ENCODE data around the gene SIX2.
A peak's percentile ranks its signal among the peaks of the same experiment; 100 is the strongest.

Gene SIX2

DNA sequence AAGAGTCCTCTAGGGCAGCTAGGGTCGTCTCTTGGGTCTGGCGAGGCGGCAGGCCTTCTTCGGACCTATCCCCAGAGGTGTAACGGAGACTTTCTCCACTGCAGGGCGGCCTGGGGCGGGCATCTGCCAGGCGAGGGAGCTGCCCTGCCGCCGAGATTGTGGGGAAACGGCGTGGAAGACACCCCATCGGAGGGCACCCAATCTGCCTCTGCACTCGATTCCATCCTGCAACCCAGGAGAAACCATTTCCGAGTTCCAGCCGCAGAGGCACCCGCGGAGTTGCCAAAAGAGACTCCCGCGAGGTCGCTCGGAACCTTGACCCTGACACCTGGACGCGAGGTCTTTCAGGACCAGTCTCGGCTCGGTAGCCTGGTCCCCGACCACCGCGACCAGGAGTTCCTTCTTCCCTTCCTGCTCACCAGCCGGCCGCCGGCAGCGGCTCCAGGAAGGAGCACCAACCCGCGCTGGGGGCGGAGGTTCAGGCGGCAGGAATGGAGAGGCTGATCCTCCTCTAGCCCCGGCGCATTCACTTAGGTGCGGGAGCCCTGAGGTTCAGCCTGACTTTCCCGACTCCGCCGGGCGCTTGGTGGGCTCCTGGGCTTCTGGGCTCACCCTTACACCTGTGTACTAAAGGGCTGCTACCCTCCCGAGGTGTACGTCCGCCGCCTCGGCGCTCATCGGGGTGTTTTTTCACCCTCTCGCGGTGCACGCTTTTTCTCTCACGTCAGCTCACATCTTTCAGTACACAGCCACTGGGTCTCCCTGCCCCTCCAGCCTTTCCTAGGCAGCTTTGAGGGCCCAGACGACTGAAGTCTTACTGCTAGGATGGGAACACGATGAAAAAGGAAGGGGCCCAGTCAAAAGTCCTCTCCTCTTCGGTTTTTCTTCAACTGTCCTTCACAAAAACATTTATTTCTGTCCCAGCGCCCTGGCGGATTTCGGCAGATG lies 8.1 kb downstream of the SIX2 start:
- no peak for DNase-seq

DNA sequence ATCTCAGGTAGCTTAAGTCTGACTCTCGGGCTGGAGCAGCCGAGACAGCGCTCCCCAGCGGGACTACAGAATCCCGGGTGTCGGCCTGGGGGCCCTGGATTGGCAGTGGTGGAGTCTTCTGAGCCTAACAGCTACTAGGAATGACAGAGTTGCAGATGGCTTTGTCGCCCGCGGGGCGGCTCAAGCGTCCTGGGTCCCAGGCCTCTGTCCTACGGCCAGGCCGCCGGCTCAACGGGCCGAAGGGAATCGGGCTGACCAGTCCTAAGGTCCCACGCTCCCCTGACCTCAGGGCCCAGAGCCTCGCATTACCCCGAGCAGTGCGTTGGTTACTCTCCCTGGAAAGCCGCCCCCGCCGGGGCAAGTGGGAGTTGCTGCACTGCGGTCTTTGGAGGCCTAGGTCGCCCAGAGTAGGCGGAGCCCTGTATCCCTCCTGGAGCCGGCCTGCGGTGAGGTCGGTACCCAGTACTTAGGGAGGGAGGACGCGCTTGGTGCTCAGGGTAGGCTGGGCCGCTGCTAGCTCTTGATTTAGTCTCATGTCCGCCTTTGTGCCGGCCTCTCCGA lies 8.8 kb downstream of the SIX2 start:
- no peak for DNase-seq

DNA sequence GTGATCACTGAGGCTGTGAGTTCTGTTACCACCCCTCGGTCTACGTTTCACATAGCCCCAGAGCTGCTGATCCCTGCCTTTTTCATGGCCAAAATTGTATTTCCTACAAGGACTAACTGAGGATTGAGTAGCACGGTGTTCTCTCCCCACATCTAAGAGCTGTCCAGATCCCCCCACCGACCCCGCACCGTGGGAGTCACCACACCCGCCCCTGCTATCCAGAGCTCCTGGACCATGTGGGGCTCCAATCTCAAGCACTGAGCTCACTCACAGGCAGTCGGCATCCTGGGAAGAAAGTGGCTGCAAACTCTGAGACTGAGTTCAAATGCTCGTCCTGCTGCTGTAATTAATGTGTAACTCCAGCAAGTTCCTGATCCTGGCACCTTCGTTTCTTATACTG lies 9.7 kb downstream of the SIX2 start:
- no peak for DNase-seq

DNA sequence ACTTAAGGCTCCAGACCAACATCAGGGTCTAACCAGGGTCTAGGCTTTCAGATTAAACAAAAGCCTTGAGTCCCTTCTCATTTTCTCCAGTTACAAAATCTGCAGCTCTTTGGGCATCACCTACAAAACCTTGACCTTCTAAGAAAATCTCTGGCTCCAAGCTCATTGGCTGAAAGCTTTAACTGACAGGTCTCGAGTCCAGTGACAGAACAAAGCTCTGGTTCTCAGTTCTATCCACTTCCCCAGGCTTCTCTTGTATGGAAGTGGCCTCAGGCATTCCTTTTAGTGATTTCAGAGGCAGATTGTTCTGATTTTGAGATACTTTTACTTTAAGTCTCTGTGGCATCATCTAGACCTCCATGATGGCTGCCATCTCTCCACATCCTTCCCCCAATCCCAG lies 11.3 kb downstream of the SIX2 start:
- DNase-seq: no peak

DNA sequence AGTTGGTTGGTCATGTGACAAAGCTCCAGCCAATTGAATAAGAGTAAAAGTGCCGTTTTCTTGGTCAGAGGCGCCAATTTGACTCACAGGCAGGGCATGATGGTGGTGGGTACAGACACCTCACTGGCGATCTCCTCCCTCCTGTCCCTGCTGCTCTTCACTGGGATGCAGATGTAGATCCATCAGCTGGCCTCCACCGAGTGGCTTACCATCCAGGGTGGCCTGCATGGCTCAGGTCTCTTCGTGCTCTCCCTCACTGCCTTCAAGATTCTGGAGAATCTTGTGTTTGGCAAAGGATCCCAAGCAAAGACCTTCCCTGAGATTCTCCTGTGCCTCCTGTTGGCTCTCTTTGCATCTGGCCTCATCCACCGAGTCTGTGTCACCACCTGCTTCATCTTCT lies 12.9 kb downstream of the SIX2 start:
- DNase-seq: no peak

DNA sequence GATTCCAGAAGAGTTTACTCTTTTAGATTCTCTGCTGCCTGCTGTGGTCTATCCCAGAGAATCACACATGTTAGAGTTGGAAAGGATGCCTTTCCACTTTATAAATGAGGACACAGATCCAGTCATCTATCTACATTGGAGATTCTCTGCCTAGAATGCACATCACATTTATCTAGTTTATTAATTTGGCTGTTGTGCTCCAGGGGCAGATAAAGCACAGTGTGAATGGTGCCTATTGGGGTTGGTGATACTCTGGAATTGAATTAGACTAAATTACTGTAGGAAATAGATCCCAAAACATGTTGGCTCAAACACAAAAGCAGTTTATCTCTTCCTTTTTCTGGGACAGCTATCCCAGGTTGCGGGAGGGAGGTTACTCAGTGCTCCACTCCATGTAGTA lies 14.9 kb downstream of the SIX2 start:
- no peak for DNase-seq

DNA sequence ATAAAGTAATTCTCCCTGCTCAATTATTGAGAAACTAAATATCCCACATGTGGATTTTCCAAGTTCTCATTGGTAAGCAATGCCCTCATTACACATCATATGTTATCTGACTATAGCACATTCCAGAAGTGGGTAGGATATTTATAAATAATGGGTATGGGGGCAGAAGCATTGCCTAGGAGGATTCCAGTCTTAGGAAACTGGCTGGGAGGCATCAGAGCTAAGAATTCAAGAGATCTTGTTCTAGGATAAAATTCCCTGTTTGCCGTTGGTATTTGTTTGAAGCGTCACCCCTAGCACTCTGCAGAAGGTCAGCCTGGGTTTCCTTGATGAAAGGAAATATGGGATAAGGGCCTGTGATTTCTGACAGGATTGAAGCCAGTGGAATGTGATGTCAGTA lies 20.1 kb downstream of the SIX2 start:
- no peak for DNase-seq

DNA sequence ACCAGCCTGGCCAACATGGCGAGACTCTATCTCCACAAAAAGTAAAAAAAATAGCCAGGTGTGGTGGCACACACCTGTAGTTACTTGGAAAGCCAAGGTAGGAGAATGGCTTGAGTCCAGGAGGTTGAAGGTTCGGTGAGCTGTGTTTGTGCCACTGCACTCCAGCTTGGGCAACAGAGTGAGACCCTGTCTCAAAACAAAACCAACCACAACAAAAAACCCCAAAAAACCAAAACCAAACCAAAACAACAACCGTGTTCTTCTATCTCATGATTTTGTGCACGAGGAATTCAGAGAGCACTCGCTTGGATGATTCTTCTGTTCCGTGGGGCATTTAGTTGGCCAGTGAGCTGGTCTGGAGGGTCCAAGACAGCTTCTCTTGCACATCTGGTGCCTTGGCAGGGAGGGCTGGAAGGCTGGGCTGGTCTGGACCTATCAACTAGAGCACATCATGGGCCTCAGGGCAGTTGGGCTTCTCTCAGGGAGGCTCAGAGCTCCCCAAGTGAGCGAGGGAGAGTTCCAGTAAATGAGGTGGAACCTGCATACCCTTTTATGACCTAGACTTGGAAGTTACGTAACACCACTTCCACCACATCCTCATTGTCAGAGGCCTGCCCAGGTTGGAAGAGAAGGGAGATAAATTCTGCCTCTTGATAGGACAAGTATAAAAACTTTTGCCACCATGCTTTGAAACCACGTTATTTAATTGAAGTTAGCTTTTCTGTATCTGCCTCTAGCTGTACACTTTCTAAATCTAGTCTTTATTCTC lies 25.2 kb downstream of the SIX2 start:
- DNase-seq: no peak

DNA sequence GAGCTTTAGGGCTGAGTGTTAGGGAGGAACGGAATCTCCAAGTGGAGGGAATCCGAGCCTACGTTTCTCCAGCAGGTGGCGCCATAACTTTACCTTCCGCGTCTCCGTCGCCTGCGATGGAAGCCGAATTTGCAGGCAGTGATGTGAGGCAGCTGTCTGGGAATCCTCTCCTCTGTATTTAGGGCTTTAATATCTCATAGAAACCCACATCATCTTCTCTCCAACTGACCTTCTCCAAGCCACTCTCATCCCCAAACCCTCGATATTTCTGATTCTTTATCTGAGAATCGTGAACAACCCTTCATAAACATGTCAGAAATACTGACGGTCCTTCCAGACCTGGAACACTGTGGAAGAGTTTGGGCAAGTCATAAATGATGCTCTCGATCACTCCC lies 27.5 kb downstream of the SIX2 start:
- DNase-seq: peak; percentile 72

DNA sequence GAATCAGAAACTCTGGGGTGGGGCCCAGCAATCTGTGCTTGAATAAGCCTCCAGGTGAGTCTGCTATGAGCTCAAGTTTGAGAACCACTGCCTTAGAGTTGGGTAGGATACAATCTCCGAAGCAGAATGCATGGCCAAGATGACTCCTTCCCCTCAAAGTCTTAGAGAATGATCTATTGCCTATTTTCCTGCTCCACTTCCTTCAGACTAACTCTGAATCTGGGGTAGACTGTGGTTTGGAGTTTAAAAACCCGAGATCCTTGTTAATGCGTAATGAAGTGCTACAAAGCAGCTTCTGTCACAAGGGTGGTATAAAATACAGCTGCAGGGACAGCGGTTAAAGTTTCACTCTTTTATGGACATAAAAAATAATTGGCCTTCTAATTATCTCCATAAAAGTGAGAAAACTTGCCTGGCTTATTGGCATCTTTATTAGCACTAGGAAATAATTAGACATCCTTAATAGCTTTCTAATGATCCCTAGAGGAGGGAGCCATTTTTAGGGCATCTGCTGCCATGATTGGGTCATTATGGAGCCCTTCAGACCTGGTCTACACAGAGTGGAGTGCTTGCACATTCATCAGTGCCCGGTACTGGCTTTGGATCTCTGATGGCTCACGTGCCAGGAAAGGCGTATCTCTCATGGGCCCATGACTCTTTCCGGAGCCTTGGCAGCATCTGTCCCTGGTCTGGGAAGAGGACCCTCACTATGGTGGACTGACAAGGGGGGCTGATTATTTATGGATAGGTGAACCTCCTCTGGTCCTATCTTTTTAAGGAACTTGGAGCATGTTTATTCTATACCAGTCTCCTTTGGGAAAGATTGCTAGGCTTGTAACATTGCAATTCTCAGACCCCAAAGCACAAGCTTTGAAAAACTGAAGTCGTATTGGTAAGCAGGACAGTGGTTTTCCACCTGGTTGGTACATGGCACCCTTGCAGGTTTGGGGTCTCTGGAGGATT lies 28.2 kb downstream of the SIX2 start:
- DNase-seq: no peak

DNA sequence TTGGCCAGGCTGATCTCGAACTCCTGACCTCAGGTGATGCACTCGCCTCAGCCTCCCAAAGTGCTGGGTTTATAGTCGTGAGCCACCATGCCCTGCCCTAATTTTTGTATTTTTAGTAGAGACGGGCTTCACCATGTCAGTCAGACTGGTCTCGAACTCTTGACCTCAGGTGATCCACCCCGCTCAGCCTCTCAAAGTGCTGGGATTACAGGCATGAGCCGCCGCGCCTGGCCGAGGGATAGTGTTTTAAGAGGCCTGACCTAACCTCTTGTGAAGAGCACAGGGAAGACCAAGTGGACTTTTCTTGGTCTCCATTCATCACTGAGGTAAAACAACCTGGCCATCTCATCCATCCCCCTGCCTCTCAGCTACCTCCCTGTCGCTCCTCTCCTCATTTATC lies 29.7 kb downstream of the SIX2 start:
- DNase-seq: no peak

DNA sequence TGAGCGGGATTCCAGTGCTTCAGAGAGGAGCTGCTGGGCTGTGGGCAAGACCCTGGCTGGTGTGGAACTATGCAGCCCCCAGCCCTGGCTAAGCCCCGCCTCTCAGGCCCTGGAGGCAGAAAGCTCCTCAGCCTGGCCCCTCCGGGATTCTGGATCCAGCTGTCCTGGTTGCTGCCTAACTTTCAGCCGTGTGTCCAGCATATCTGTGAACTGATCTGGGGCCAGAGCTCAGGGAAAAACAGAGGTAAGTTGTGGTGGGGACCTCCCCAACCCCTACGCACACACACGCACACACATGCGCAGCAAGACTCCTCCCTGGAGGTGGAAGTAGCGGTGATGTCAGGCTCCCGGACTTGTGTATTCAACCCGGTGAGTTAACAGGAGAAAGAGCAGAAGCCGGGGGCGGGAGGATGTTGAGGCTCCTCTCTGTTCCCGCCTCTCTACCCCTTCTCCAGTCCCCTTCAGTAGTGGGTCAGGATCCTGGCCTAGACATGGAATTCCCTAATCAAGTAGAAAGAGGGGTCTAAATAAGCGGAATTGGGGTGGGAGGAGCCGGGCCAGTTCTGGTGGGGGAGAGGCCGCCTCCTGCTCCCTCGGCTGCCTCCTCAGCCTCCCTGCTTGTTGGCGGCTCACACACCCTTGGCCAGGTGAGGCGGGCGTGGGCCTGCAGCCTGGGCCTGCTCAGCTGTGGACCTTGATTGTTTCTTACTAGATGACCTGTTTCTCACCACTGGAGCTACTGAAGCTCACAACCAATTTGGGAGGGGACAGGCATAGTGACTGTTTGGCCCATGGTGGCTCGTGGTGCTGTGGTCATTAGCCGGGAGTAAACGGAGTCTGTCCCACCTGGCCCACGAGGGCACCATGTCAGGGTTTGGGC lies 33.4 kb downstream of the SIX2 start:
- DNase-seq: no peak

DNA sequence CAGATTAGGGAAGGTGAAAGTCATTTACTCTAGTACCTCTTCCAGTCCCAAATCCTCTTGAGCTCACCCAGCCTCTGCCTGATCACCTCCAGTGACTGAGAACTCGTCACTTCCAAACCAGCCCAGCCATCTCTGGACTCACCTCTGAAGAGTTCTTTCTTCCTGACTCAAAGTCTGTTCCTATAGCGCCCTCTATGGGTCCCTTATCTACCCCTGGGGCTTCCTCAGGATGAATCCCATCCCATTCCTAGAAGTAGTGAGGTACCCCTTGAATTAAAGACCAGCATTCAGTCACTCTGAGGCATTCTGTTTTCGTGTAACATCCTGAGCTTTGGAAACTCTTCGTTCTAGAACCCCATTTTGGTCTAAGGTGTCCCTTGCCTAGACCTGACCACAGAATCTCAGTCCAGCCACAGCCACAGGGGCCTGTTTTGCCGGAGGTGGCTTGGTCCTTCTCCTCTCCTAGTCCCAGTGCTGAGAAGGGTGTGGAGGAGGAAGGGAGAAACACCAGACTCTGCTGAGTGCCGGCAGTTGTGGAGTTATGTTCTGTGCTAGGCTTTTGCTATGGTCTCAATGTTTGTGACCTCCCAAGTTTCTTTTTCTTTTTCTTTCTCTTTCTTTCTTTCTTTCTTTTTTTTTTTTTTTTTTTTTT lies 35.1 kb downstream of the SIX2 start:
- DNase-seq: peak; percentile 21

DNA sequence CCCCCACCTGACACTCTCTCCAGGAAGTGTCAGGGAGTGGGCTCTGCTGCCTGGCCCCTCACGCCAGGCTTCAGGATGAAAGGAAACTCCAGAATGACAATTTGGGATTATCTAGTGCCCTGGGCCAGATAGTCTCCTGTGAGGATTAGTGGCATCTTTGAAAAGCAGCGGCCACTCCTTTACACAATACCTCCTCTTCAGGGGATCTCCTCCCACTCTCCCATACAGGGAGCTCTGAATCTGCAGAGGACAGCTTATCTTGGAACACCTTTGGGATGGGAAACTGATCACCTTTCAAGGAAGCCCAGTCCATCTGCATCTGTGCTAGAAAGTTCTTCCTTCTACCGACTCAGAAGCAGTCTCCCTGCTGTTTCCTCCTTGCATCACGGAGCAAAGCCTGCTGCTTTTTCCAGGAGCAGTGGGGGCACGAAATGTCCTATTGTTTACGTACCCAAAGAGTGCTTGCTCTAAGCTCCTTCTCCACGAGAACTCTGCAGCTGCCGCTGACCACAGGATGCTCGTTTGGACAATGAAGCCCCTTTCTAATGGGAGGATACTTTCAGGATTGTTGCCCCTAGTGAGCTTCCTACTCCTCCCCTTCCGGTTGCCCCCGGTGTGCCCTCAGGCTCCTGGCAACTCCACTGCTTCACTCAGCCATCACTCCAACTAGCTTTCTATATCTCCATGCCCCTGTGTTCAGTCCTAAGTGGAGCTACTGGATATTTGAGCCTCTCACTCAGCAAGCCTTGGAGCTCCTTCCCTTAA lies 36.3 kb downstream of the SIX2 start:
- DNase-seq: no peak

DNA sequence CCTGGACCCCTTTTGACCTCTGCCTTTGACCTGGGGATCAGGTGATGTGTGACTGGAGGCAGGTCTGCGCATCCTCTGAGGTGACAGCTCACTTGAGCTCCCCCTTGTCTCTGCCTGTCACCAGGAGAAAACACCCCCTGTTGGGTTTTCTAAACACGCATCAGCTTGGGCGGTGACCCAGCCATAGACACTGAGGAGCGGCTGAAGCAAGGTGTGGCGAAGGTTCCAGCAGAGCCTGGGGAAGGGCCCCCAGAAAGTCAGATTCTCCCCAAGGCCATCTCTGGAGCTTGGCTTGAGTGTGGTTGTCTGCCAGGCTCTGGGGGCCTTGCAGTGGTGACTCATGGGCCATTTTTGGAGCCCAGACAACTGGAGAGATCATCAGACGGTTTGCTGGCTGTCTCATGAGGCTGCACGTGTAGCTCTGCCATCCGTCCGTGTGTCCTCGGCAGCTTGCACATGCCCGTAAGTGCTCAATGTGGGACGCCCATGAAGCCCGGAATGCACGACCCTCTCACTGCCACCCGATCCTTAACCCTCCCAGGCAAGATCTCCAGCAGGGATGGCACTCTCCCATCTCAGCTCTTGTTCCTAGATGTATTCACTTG lies 38.3 kb downstream of the SIX2 start:
- DNase-seq: no peak

DNA sequence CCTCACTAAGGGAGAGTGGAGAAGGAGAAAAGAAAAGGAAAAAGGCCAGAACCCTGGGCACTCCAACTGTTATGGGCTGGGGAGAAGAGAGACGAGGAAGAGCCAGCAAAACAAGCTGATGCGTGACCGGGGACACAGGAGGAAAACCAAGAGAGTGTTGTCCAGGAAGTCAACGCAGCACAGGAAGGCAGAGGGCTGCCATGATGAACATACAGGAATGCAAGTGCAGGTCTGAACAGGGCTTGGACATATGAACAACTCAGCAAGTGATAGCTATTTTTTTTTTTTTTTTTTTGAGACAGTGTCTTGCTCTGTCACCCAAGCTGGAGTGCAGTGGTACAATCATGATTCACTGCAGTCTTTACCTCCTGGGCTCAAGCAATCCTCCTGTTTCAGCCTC lies 39.3 kb downstream of the SIX2 start:
- no peak for DNase-seq

DNA sequence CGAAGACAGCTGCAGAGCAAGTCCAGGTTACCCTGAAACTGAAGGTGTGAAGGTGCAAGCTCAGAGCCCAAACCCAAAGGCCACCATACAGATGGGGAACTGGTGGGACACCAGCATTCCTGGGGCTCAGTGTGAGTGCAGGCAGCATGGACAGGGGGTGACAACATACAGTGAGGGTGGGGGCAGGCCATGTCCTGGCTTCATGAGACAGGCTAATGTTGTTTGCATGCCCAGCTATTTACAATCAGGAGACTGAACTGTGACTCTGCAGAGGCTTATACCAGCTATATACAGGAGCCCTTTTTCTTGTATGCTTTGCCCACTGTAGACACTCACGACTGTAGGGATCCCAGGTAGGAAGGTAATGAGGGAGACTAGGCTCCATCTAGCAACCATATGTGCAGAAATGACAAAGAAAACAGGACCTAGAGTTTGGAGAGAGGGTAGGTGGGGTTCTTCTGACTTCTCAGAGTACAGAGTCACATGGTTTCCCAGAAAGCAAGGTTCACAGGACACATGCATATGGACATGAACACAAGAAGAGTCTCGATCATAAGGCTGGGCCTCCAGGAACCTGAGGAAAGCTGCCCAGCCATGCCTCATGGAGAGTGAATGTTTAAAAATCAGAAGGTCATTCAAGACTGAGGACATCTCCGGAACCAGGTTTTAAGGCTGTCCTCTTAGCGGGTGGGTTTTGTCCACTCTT lies 41.4 kb downstream of the SIX2 start:
- DNase-seq: no peak

DNA sequence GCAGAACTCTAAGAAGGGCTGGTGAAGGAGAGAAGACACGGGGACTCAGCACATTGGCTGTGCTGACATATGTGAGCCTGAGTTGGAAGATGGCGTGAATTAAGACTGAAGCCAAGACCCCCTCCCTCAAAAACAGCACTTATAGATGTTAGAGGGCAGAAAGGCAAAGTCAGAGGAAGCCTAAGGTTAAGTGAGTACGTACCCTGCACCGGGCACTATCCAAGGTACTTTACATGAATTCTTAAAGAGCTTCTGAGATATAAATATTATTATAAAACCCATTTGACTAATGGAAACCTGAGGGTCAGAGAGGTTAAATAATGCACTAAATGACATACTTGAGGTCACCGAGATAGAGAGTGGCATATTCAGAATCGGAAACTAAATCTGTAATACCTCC lies 42.2 kb downstream of the SIX2 start:
- no peak for DNase-seq

DNA sequence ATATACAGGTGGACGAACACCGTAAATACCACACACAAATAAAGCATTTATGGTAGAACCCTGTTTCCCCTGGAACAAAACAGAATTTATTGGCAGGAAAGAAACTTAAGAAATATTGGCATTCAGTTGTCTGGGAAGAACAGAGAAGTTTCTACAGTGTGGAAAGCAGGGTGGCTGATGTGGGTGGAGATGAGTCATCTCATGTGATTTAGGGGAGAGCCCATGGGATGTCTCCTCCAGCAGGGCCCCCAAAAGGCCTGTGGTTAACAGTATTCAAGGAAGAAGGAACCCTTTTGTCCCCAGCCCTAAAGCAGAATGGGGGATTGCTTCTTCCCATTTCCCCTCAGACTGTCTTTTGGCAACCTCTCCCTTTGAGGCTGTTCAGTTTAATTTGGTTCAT lies 43.6 kb downstream of the SIX2 start:
- no peak for DNase-seq

All from activated CD4-positive, alpha-beta T cell treated with anti-CD3 and anti-CD28 coated beads, Interleukin-2, Interleukin-6, amounts not matched to agents 100 ng/mL and 50 ng/mL, durations not matched to agents 16 hours and 8 hours (primary cell).